ENCODE results near the gene CDRT4. TPM values are rescaled to one million over a fixed set of nuclear protein-coding genes. Genes with fewer than 3 reads are reported as not detected.
A peak's percentile ranks its signal among the peaks of the same experiment; 100 is the strongest.
"Not testable (repeated sequence)": the region's sequence is repeated elsewhere in the genome, so short reads cannot be mapped to it uniquely, and the experiment has no call there.

Gene CDRT4
- total RNA-seq, 1 donor from 2014 or later: 1.9 TPM

- ATAC-seq (ENCODE audit: poor library complexity): no peak
- intact Hi-C loops (cut with DNase I): no loop called here
- no peak for DNase-seq
Measured at GRCh38 chr17:15441315-15441714, 26.1 kb downstream of the CDRT4 start.

- no peak for DNase-seq
- intact Hi-C loops (cut with DNase I): no loop called here
- no peak for ATAC-seq (ENCODE audit: poor library complexity)
Measured at GRCh38 chr17:15440347-15440746, 27.1 kb downstream of the CDRT4 start.

DNA sequence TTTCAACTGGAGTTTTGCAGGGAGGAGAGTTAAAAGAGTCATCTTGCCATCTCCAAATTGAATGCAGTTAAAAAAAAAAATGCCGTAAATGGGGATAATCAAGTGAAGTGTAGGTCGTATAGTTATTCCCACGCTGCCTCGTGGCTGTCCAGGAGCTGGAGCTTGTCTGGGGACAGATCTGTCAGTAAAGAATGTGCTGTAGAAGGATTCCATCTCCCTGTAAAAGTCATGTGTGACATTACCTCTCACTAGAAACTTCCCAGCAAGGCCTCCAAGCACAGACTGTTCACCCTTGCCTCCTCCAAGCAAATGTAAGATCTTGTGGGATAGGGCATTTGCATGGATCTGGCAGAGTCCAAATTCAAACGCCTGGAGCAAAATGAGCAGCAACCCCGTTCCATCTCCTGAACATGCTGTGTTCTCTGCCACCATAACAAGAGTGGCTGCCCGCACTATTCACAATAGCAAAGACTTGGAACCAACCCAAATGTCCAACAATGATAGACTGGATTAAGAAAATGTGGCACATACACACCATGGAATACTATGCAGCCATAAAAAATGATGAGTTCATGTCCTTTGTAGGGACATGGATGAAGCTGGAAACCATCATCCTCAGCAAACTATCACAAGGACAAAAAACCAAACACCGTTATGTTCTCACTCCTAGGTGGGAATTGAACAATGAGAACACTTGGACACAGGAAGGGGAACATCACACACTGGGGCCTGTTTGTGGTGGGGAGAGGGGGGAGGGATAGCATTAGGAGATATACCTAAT is 28.0 kb downstream of the CDRT4 start:
- intact Hi-C loops (cut with DNase I): not testable (repeated sequence)
- peak; percentile 65 for ATAC-seq (ENCODE audit: poor library complexity)

GRCh38 chr17:15438491-15439105 is 28.8 kb downstream of the CDRT4 start:
- DNase-seq (no peak), ATAC-seq (ENCODE audit: poor library complexity) (no peak)
- intact Hi-C loops (cut with DNase I): no loop called here

More for the DNA sequence above, 28.0 kb downstream of the CDRT4 start:
- DNase-seq: not testable (repeated sequence)

DNA sequence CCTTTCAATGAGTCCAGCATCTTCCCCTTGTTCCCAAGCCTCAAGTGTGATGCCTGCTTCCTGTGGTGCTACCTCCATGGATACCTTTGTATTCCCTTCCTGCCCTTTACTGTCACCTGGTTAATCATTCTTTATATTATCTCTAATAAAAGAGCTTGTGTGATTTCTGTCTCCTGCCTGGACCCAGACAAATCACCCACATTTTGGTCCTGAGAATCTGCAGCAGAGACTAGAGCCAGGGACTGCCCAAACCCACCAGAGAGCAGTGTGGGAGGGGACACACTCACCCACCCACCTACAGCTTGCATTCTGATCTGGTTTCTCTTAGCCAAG is 30.2 kb downstream of the CDRT4 start:
- DNase-seq: no peak
- intact Hi-C loops (cut with DNase I): no loop called here
- no peak for ATAC-seq (ENCODE audit: poor library complexity)

DNA sequence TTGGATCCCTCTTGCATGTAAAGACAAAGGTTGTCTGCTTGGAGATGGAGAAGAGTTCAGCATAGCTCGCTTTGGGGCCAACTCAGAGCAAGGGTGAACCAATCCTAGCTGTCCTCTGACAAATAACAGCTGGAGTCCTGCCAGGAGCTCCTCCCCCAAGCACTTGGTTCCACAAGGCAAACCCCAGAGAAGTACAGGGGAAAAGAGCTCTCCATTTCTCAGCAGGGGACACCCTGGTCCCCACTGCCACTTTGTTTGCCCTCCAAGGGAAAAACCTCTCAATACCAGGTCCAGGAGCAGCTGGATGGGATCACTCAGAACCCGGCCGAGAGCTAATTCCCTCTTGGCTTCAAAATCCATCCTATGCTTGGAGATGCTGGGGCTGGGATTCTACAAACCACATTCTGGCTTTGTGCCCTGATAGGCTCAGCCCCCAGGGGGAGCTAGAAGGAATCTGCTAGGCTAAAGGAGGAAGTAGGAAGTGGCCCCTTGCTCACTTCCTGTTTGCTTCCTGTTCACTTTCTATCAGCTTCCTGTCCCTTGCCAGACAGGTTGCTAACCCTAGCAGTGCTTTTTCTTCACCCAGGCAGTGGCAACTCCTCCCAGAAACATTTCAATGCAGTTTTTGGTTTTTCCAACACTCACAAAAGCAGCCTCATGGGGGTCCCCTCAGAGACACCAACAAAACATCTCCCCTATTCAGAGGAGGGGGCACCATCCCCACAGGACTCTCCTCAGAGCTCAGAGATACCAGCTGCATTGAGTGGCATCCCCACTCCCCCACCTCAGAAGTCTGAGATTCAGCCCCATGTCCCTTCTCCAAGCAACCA is 30.7 kb downstream of the CDRT4 start:
- peak; percentile 84 for DNase-seq
- intact Hi-C loops (cut with DNase I): no loop called here

DNA sequence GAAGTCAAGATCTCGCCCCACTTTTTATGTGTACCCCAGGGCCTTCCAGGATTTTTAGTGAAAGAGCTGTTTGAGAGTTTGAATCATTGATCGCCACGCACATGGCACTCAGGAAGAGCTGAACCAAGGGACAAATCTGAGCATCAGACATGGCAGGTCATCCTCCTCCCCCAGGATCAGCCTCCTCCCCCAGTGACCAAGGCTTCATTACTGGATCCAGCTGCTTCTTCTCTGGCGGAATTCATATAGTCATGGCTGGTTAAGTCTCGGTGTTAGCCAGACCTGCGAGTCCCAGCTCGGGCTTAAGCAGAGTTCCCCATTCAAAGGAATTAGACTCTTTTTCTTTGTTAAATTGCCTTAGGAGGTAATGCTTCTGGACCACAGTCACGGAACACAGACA is 32.5 kb downstream of the CDRT4 start:
- intact Hi-C loops (cut with DNase I): no loop called here
- DNase-seq: no peak

More for the DNA sequence above, 30.7 kb downstream of the CDRT4 start:
- ATAC-seq (ENCODE audit: poor library complexity): peak; percentile 68

GRCh38 chr17:15432807-15433611 is 34.4 kb downstream of the CDRT4 start:
- DNase-seq (no peak), ATAC-seq (ENCODE audit: poor library complexity) (peak; percentile 16)
- intact Hi-C loops (cut with DNase I): no loop called here

More for the DNA sequence above, 32.5 kb downstream of the CDRT4 start:
- no peak for ATAC-seq (ENCODE audit: poor library complexity)

DNA sequence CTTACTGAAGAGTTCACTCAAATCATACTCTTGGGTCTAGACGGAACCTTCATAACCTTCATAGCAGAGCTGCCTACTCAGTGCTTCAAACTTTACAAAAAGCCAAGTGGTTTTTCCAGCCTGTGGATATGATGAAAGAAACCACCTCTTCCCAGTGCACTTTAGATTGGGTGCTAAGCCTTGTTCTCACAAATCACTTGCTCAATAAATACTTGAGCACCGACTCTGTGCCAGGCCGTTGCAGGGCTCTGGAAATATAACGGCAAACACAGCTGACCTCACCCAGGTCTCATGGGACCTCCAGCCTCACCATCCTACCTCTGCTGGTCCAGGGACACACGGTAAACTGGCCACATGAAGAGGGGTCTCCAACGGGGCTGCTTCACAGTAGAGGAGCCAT is 35.7 kb downstream of the CDRT4 start:
- intact Hi-C loops (cut with DNase I): no loop called here
- no peak for DNase-seq
- ATAC-seq (ENCODE audit: poor library complexity): no peak

- intact Hi-C loops (cut with DNase I): no loop called here
- peak; percentile 26 for ATAC-seq (ENCODE audit: poor library complexity)
- no peak for DNase-seq
Measured at GRCh38 chr17:15431196-15431595, 36.2 kb downstream of the CDRT4 start.

- no peak for ATAC-seq (ENCODE audit: poor library complexity)
- intact Hi-C loops (cut with DNase I): no loop called here
- no peak for DNase-seq
Measured at GRCh38 chr17:15424521-15424920, 42.9 kb downstream of the CDRT4 start.

DNA sequence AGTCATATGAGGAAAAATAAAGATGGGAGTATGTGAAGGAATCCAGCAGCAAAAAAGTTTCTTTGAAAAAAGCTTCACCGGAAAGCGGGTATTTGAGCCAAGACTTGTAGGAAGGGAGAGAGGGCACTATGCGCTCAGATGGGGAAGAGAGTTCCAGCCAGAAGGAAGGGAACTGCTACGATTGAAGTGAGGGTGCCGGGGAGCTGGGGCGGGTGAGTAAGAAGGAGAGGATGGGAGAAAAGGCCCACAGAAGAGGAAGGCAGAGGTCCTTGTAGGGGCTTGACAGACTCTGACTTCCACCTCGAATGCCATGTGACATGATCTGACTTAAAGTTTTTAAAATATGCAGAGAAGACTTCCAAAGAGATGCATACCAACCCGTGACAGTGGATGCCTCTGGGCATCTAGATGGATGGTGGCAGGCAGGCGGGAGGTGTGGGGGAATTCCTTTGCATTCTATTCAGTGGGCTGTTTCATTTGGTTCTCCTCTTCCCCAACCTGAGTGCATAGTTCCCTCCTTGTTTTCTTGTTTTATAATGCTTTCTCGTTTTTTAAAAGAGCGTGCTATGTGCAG is 44.9 kb downstream of the CDRT4 start:
- intact Hi-C loops (cut with DNase I): no loop called here

GRCh38 chr17:15418781-15419180 is 48.6 kb downstream of the CDRT4 start:
- intact Hi-C loops (cut with DNase I): no loop called here

More for the DNA sequence above, 44.9 kb downstream of the CDRT4 start:
- DNase-seq (no peak), ATAC-seq (ENCODE audit: poor library complexity) (no peak)

DNA sequence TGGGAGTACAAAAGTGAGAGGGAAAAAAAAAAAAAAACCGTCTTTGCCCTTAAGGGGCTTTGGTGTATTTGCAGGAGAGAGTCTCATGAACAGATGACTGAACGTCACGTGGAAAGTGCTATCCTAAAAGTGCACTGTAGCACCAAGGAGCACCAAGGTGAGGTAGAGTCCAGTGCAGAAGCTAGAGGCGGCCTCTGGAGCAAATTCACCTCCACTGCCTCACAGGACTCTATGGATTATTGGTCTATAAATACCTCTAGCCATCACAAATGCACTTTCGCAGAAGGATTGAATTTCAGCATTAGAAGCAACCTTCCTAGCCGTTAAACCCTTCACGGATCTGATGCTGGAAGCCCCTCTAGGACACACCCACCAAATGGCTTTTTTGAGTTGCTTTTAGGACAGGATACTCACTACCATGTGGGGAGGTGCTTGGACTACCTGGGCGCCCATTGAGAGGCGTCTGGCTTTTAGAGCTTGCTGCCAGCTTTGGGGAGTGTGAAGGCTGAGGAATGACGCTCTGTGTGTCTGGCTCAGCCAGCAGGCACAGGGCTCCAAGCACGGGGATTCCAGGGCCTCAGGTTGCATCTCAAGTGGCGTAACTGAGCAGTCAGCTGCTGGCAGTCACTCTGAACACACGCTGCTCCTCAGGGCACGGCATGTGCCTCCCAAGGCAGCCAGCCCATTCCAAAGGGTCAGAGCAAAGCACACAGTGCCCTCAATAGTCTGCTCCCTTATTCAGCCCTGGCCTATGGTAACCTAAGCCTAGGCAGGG is 52.7 kb downstream of the CDRT4 start:
- intact Hi-C loops (cut with DNase I): no loop called here
- peak; percentile 86 for DNase-seq
- peak; percentile 92 for ATAC-seq (ENCODE audit: poor library complexity)

More at GRCh38 chr17:15418781-15419180, 48.6 kb downstream of the CDRT4 start:
- no peak for DNase-seq
- ATAC-seq (ENCODE audit: poor library complexity): no peak

DNA sequence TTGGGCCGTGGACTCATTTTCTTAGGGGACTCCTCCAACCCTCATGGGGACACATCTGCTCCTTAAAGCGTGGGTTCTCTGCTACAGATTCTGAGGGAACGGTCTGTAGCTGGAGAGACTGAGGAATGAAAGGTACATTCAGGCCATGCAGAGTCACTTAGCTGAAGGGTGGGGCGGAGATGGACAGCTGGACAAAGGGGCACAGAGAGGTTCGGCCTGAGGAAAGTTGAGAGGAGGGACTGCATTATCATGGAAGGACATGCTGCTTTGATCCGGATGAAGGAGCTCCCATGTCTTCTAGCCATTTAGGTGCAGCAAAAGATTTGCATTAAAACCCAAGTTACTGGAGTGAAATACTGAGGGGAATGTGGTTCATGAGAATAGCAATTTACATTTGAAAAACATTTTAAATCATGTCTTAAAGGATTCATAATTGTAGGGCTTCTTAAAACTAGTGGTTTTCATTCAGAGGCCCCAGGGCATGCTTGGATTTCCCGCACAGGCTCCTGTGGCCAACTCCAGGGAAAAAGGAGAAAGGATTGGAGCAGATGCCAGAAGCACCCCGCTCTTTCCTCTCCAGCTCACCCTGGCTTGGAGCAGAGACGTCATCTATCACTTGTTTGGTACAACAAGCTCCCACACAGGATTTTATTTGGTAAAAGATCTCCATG is 54.2 kb downstream of the CDRT4 start:
- intact Hi-C loops (cut with DNase I): no loop called here
- ATAC-seq (ENCODE audit: poor library complexity) (no peak), DNase-seq (no peak)

GRCh38 chr17:15412606-15413005 is 54.8 kb downstream of the CDRT4 start:
- no peak for DNase-seq

More at GRCh38 chr17:15412606-15413005, 54.8 kb downstream of the CDRT4 start:
- ATAC-seq (ENCODE audit: poor library complexity): no peak
- intact Hi-C loops (cut with DNase I): no loop called here

Data from Right ventricle myocardium superior (tissue), 1 donor.